GM21447 (cell line): ENCODE data around the gene SCGB1C2.
"Not testable (repeated sequence)": the region's sequence is repeated elsewhere in the genome, so short reads cannot be mapped to it uniquely, and the experiment has no call there.

ENCODE experiments used
- ATAC-seq: cut with Tn5 transposase; IDR thresholded peaks from one replicate; pipeline ENCODE4 v1.9.1; 2021; ENCODE audit not compliant: unreplicated experiment

SCGB1C2 gene

DNA sequence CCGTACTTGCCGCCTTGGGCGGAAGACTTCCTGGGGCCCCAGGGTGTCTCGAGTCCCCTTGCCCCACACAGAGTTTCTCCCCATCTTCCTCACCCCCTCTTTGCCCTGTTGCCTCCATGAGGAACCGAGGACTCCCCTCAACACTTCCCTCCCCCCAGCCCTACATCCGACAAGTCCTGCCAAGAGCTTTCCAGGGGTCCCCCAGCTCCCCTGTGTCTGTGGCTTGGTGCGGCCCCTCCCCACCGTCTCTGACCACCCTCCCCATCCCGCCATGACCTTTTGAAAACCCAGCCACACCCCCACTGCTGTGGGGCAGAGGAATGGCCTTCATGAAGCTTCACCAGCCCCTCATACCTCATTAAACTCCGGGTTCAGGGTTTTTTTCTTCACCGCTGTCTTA, 11.4 kb downstream of the SCGB1C2 start:
- no peak for ATAC-seq

DNA sequence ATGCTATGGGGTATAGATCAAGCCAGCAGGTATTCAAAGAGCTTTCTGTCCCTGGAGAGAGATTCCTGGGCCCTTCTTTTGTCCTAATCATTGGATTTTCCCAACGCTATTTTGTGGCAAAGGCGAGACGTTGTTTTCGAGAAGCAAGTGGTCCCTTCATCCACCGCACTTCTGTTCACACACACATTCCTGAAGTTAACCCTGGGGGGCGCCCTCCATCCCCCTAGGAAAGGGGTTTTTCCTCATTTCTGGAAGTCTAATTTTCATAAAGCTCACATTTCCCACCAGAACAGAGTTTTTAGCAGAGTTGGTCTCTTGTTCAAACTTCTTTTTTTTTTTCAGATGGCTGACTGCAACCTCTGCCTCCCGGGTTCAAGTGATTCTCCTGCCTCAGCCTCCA, 11.9 kb downstream of the SCGB1C2 start:
- no peak for ATAC-seq

DNA sequence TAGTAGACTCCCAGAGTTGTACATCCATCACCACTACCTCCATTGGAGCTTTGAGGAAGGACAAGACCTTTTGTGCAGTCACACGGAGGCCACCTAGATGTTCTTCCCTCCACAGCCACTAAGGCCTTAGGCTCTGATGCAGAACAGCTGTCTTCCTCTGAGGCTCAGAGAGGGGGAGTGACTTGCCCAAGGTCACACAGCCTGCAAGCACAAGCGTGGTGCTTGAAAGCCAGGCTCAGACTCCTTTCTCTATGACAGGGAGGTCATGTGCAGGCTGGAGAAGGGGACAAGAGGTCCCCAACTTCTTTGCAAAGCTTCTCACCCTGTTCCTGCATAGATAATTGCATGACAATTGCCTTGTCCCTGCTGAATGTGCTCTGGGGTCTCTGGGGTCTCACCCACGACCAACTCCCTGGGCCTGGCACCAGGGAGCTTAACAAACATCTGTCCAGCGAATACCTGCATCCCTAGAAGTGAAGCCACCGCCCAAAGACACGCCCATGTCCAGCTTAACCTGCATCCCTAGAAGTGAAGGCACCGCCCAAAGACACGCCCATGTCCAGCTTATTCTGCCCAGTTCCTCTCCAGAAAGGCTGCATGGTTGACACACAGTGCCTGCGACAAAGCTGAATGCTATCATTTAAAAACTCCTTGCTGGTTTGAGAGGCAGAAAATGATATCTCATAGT, 12.7 kb downstream of the SCGB1C2 start:
- ATAC-seq: no peak

DNA sequence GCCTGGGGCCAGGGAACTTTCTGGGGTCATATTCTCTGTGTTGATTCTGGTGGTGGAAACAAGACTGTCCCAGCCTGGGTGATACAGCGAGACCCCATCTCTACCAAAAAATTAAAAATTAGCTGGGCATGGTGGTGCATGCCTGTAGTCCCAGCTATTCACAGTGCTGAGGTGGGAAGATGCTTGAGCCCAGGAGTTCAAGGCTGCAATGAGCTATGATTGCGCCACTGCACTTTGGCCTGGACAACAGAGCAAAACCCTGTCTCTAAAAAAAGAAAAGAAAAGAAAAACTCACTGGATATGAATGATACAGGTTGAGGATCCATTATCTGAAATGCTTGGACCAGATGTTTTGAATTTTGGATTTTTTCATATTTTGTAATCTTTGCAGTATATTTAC, 13.6 kb downstream of the SCGB1C2 start:
- no peak for ATAC-seq

DNA sequence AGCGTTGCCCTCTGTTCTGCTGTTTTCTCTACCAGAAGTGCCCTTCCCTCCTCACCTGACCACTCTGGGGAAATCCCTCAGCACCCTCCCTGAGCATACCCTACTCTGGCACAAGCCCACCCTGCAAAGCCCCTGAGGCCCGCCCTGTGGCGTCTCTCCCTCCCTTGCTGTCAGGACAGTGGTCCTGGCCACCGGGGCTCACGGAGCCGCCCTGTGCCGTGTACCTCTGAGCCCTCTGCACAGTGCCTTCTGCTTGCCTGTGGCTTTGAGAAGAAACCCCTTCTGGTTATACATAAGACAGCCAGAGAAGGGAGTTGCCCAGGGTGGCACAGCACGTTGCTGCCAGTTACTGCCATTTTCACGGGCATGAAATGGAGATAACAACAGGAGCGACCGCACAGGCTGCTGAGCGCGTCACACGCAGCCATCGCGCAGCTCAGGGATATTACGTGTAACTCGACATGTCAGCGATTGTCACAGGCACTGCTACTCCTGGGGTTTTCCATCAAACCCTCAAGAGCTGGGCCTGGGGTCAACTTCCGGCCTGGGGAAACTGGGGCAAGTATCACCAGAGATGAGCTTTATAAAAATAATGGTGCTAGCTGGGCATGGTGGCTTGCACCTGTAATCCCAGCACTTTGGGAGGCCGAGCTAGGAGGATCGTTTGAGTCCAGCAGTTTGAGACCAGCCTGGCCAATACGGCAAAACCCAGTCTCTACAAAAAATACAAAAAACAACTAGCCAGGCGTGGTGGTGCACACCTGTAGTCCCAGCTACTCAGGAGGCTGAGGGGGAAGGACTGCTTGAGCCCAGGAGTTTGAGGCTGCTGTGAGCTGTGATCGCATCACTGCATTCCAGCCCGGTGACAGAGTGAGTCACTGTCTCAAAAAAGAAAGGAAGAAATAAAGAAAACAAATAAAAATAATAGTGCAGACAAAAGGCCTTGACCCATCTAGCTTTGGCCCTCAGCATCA, 14.8 kb downstream of the SCGB1C2 start:
- no peak for ATAC-seq

DNA sequence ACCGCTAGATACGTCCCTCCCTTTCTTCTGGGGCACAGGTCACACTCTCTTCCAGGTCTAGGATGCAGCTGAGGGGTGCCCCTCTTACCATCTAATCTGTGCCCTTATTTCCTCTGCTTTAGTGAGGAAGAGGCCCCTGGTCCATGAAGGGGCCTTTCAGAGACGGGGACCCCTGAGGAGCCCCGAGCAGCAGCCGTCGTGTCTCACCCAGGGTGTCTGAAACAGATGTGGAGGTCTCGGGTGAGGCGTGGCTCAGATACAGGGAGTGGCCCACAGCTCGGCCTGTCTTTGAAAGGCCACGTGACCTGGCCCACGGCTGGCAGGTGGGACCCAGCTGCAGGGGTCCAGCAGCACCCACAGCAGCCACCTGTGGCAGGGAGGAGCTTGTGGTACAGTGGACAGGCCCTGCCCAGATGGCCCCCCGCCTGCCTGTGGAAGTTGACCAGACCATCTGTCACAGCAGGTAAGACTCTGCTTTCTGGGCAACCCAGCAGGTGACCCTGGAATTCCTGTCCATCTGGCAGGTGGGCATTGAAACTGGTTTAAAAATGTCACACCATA, 15.6 kb downstream of the SCGB1C2 start:
- no peak for ATAC-seq

DNA sequence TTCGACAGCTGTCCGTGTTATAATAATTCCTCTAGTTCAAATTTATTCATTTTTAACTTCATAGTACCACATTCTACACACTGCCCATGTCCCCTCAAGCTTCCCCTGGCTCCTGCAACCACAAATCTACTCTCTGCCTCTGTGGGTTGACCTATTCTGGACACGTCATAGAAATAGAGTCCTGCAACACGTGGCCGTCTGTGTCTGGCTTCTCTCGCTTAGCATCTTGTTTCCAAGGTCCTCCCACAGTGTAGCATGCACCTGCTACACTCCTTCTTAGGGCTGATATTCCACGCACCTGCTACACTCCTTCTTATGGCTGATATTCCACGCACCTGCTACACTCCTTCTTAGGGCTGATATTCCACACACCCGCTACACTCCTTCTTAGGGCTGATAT, 16.5 kb downstream of the SCGB1C2 start:
- ATAC-seq: no peak

DNA sequence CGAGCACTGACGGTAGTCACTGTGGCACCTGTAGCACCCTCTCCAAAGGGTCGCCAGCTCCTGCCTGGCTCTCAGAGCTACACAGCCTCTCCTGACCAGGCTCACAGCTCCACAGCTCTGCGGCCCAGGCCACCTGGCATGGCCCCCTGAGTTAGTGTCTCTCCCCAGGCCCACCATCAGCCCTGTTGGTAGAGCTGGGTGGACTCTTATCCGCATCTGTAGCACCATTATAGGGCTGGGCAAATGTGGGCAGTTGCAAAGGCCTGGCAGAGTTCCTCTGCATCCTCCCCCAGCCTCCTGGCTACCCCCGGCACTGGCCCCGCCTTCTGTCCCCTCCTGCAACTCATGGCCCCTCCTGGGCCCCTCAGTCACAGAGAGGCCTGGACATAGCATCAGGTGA, 18.2 kb downstream of the SCGB1C2 start:
- no peak for ATAC-seq

DNA sequence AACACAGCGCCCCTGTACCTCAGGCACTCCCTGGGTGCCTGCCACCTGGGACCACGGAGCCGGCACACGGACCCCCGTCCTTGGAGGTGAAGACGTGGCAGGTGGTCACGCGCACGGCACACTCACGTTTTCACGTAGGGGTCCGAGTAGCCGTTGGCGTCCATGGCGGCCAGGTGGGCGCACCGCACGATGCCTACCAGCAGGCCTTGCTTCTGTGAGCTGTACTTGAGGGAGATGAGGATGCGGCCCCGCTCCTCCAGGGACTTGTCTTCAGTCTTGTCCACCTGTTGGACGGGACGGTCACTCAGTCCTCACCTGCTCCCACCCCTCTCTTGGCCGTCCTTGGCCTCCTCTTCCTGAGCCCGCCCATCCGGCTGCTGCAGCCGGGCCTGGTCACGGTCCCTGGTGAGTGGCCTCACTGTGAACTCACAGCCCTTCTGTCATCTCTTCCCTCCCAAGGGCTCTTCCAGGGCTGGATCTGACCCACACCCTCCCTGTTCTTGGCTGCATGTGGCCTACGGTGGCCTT, 18.8 kb downstream of the SCGB1C2 start:
- ATAC-seq: no peak

DNA sequence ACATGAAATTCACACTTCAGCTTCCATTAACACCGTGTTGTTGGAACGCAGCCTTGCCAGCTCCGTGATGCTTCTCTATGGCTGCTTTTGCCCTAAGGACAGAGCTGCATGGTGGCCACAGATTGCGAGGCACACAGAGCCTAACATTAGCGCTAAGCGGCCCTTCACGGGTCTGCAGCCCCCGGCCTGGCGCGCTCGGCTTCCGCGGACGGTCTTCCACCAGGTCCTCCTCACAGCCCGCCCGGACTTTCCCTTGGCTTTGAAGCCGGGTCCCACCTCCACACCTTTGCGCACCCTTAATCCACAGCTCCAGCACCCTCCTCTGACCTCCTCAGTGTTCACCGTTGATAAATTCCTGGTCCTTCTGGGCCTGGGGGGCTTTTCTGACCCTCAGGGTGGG, 19.6 kb downstream of the SCGB1C2 start:
- no peak for ATAC-seq

DNA sequence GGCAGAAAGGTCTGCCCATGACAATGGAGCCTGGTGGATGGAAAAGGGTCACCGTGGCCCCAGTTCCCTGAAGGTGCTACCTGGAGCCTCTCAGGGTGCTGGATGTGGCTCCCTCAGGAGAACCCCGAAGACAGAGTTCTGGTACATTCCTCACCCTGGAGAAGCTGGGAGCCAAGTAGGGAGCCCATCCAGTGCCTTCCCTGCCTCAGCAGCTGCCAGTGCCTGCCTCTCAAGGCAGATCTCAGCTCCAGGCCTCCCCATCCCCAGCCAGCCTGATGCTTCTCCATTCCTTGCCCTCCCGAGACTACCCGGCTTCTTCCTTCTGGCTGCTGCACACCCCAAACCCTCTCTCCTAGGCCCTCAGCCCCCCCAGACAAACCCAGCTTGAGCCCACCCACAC, 20.5 kb downstream of the SCGB1C2 start:
- ATAC-seq: no peak

DNA sequence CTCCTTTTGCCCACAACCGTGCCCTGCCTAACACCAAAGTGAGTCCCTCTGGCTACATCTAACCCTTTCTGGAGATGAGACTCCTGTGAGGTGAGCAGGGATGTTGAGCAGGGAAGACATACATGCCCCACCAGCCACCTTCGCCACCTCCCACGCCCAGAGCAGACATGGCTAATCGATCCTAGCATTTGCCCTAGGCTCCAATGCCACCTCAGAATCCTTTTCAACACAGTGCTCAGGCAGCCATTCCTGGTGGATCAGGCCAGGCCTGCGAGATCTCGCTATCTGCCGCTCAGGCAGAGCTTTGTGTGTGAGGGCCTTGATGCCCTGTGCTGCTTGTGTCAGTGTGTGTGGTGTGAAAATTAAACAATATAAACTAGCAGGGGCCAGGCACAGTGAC, 21.0 kb downstream of the SCGB1C2 start:
- ATAC-seq: no peak

DNA sequence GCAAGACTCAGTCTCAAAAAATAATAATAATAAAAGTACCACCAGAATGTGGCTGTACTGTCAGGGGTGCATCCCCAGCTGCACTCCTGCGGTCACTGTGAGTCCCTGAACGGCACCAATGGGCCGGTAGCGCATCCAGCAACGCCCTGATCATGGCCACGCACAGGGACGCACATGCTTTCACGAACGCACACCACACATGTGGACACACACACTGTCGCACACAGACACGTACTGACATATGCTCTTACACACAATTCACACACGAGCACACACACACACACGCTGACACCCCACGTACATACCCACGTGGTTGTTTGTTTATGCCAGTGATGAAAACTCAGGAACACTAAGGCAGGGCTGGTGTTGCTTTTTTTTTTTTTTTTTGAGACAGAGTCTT, 22.2 kb downstream of the SCGB1C2 start:
- ATAC-seq: no peak

DNA sequence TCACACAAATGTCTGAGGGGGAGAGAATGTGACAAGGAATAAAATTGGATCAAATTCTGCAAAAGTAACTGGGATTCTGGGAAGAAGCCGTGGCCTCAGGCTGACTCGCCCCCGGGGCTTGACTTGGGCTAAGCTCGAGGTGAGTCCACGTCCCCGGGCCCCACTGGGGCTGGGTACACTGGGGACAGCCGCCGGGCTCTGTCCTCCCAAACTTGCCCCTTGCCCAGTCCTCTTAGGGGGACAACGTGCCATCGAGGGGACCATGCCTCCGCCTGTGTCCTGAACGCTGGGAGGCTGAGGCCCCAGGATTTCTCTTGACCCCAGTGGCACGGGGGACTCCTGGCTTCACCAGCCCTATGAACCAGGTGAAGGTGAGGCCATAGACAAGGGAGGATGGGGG, 23.0 kb downstream of the SCGB1C2 start:
- ATAC-seq: no peak

DNA sequence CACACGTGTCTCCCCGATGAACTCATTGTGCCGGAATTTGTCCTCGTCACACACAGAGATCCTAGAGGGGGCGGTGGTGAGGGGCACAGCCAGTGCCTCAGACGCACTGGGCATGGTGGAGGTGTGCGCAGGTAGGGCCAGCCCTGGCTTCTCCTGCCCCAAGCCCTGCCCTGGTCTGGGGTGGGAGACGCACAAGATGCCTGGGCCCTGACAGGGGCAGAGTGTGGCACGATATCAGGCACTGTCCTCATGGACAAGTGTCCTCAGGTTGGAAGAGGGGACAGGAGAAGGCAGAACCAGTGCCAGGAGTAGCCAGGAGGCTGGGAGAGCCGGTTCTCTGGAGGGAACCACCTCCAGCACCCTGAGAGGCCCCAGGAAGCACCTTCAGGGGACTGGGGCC, 24.1 kb downstream of the SCGB1C2 start:
- ATAC-seq: no peak

DNA sequence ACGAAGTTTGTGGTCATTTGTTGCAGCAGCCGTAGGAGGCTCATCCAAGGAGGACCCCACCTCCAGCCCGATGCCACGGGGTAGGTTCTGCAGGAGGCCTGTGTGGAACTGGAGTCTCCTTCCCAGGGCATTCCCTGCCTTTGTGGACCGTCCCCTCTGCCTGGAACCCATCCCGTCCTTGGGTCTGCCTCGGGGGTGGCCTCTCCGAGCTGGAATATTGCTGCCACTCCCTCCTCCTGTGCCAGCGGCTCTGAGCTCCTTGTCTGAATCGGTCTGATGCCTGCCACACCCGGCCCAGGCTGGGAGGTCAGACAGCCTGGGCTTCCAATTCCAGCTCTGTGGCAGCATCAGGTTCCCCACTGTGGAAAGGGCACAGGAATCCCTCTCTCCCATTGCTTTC, 25.3 kb downstream of the SCGB1C2 start:
- no peak for ATAC-seq

DNA sequence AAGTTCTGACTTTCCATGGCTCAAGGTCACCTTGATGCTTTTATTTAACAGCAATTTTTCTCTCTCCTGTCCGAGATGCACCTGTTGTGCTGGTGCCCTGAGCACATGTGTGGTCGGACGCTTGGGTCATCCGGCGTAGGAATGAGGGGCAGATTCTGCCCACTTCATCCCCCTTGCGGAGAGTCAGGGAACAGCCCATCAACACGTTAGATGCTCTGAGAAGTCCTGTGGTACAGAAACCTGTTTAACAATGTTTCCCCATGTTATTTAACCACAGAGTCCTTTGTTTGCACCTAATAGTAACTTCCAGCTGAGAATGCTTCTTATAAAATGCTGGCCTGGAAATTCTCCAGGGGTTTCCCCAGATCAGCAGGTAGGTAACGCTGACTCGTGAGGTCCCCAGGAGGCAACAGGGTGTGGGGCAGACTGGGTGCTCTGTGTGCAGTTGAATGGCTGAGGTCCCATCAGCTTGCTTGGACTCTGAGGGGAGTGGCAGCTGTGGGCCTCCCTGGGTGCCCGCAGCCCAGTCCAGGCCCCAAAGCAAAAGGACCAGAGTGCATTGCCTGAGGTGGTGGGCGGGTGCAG, 26.2 kb downstream of the SCGB1C2 start:
- no peak for ATAC-seq

DNA sequence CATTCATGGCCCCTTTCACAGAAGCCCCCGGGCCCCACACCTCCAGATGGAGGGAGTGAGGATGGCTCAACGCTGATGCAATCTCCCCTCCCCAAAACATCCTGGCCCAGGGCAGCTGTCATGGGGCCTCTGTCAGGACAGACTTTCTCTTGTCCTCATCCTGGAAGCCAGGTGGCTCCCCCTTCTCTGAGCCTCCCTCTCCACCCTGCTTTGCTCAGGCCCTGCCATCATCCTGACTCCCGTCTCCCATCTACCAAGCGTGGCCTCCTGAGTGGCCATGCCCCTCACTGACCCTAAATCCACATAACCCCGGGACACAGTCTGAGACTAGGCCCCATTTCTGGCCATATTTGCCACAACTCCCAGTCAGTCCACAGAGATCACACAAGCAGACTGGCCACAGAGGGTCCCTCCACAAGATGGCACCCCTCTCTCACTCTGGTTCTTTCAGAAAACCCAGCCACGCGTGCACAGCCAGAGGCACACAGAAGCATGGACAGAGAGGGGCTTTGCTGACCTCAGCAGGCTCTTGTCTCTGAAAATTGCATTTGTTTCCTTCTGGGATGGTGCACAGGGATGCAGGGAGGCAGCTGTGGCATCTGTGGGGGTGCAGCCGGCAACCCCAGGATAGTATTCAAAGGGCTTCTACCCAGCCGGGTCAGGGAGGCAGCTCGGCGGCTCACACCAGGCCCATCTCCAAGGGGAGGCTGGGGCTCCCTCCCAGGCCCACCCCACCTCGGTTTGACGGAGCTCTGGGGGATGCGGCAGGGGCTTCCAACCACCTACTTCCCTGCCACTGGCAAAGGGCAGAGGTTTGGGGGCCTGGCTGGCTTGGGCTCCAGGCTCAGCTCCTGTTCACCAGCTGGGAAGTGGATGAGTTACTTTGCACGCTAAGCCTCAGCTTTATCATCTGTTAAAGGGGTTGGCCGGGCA, 27.2 kb downstream of the SCGB1C2 start:
- no peak for ATAC-seq

DNA sequence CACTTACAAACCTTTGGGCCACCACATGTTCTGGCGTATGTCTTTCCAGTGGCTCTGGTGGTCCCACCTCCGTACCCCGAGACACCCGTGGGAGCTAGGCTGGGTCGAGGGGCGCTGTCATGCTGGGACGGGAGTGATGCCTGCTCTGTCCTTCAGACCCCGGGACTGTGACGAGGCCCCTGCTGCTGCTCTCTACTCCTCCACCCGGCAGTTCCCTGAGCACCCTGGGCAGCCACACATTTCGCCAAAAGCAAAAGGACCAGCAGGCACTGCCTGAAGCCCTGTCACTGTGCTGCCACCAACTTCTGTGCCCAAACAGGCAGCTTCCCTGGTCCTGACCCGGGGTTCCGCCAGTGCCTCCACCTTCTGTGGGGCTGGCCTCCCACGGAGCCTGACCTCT, 28.6 kb downstream of the SCGB1C2 start:
- ATAC-seq: no peak

DNA sequence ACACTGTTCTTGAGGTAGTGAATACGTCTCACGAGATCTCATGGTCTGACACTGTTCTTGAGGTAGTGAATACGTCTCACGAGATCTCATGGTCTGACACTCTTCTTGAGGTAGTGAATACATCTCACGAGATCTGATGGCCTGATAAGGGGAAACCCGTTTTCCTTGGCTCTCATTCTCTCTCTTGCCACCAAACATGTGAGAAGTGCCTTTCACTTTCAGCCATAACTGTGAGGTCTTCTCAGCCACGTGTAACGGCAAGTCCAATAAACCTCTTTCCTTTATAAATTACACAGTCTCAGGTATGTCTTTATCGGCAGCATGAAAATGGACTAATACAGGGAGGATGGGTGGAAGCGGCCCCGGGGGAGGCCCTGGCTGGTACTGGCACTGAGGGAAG, 31.2 kb downstream of the SCGB1C2 start:
- not testable (repeated sequence) for ATAC-seq
